K562 (cell line): ENCODE data around the gene OSTF1.

Source experiments
- KLF16 ChIP-seq: IDR thresholded peaks from 2 replicates; pipeline ENCODE4 v1.6.1; 2016; ENCODE audit warnings: antibody characterized with exemption
- MTA2 ChIP-seq: fragments of 450-650 bp; IDR thresholded peaks from 2 replicates; pipeline ENCODE4 v1.6.1; 2016; ENCODE audit warnings: low read depth
- RBM34 ChIP-seq: fragments of 200-400 bp; formaldehyde crosslinking; IDR thresholded peaks from 2 replicates; pipeline ENCODE4 v1.6.1; 2018; ENCODE audit warnings: low read length, borderline replicate concordance; ENCODE audit not compliant: insufficient read depth
- SRF ChIP-seq, 2 experiments: fragments of 250-450, 450-650 bp in 1 of 2; sonication (Bioruptor Pico) in 1 of 2; sonication (generic) in 1 of 2; formaldehyde crosslinking; IDR thresholded peaks; 2 replicates each; pipeline versions ENCODE4 v1.5.0 to v1.5.1; 2020 to 2022; ENCODE audit warnings: mild to moderate bottlenecking in 1 of 2, missing genetic modification reagents in 1 of 2
- TF ChIP-seq, protein P1 (sequence below), 3 experiments: IDR thresholded peaks in 2 of 3; conservative IDR thresholded peaks in 1 of 3; 2 replicates each; pipeline ENCODE4 v1.5.1; 2011 to 2012; ENCODE audit warnings: low read length in 3 of 3, mild to moderate bottlenecking in 3 of 3, control low read depth in 2 of 3, improper control_type of control experiment in 1 of 3, inconsistent platforms in 1 of 3, low read depth in 1 of 3, mixed read lengths in 1 of 3, moderate library complexity in 1 of 3; ENCODE audit not compliant: insufficient read depth in 2 of 3

DNA sequence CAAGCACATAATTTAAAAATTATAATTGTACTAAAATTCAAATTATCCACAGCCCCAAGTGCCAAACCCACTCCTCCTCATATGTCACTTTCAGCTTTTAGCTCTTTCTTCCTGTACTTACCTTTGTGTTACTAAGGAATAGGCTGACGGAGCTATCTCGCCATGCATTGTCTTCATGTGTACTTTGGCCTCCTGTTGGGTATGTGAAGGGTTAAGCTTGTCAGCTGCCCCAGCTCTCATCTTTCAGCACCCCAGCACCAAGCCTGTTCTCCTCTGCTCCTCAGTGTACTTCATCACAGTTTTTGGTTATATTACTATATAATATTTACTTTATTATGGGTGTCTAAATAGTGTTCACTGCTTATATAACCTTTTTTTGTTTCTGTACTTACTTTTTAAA lies 46.2 kb downstream of the OSTF1 start:
- TF ChIP-seq RBM34 = no peak
- TF ChIP-seq KLF16 = no peak
- TF ChIP-seq, protein P1, sequence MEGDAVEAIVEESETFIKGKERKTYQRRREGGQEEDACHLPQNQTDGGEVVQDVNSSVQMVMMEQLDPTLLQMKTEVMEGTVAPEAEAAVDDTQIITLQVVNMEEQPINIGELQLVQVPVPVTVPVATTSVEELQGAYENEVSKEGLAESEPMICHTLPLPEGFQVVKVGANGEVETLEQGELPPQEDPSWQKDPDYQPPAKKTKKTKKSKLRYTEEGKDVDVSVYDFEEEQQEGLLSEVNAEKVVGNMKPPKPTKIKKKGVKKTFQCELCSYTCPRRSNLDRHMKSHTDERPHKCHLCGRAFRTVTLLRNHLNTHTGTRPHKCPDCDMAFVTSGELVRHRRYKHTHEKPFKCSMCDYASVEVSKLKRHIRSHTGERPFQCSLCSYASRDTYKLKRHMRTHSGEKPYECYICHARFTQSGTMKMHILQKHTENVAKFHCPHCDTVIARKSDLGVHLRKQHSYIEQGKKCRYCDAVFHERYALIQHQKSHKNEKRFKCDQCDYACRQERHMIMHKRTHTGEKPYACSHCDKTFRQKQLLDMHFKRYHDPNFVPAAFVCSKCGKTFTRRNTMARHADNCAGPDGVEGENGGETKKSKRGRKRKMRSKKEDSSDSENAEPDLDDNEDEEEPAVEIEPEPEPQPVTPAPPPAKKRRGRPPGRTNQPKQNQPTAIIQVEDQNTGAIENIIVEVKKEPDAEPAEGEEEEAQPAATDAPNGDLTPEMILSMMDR (IDR thresholded peaks at IDR 0.05 in 2 of 3, conservative IDR thresholded peaks at IDR 0.05 in 1 of 3; ENCODE audit: insufficient read depth in 2 of 3, low read depth in 1 of 3, low read length in 3 of 3) = no peak
- no peak for TF ChIP-seq SRF (CRISPR knock-in tag; IDR thresholded peaks at IDR 0.05)
- no peak for TF ChIP-seq MTA2
